ENCODE data around the gene UMODL1. TPM values are rescaled to one million over a fixed set of nuclear protein-coding genes. Genes with fewer than 3 reads are reported as not detected.

UMODL1 gene
- polyA plus RNA-seq, 2 donors: 0.12 to 0.18 TPM

GRCh38 chr21:42063571-42064521, 7.3 kb upstream of the UMODL1 start:
- H3K4me3 ChIP-seq (ENCODE audit: low read depth in 1 of 2, low read length in 2 of 2): no peak overlapping the region
- no peaks in the 10 kb centered on the region for H3K9me3 ChIP-seq (ENCODE audit: control insufficient read depth in 2 of 2, insufficient read depth in 1 of 2, low read depth in 1 of 2, low read length in 1 of 2)
- no peaks in the 10 kb centered on the region for H3K36me3 ChIP-seq (ENCODE audit: control insufficient read depth in 2 of 2, insufficient read depth in 2 of 2, low read length in 1 of 2)
- no peaks in the 10 kb centered on the region for H3K27me3 ChIP-seq (ENCODE audit: control insufficient read depth in 1 of 2, insufficient read depth in 2 of 2, low read length in 2 of 2)
- H3K27ac ChIP-seq (ENCODE audit: low read depth in 2 of 2, low read length in 1 of 2): peak overlapping the region; percentile 11
- H3K4me1 ChIP-seq (ENCODE audit: control insufficient read depth in 2 of 2, insufficient read depth in 2 of 2, low read length in 1 of 2): peaks cover 0 to 12% of the 10 kb centered on the region in 2 donors
- WGBS, 2 donors: 32 to 35% methylated on average over 28 of the region's 28 CpGs

- 74% methylated on average over 4 of the region's 4 CpGs for WGBS, 2 donors
- no peaks in the 10 kb centered on the region for H3K9me3 ChIP-seq (ENCODE audit: control insufficient read depth in 2 of 2, insufficient read depth in 1 of 2, low read depth in 1 of 2, low read length in 1 of 2)
- no peaks in the 10 kb centered on the region for H3K36me3 ChIP-seq (ENCODE audit: control insufficient read depth in 2 of 2, insufficient read depth in 2 of 2, low read length in 1 of 2)
- no peaks in the 10 kb centered on the region for H3K27me3 ChIP-seq (ENCODE audit: control insufficient read depth in 1 of 2, insufficient read depth in 2 of 2, low read length in 2 of 2)
- no peak overlapping the region for H3K27ac ChIP-seq (ENCODE audit: low read depth in 2 of 2, low read length in 1 of 2)
- H3K4me3 ChIP-seq (ENCODE audit: low read depth in 1 of 2, low read length in 2 of 2): no peak overlapping the region
- H3K4me1 ChIP-seq (ENCODE audit: control insufficient read depth in 2 of 2, insufficient read depth in 2 of 2, low read length in 1 of 2): peaks cover 0 to 12% of the 10 kb centered on the region in 2 donors
These were observed 4.6 kb upstream of the UMODL1 start for GRCh38 chr21:42066521-42066920.

- no peak overlapping the region for H3K4me3 ChIP-seq (ENCODE audit: low read depth in 1 of 2, low read length in 2 of 2)
- H3K27ac ChIP-seq (ENCODE audit: low read depth in 2 of 2, low read length in 1 of 2): no peak overlapping the region
- H3K36me3 ChIP-seq (ENCODE audit: control insufficient read depth in 2 of 2, insufficient read depth in 2 of 2, low read length in 1 of 2): no peaks in the 10 kb centered on the region
- no peaks in the 10 kb centered on the region for H3K9me3 ChIP-seq (ENCODE audit: control insufficient read depth in 2 of 2, insufficient read depth in 1 of 2, low read depth in 1 of 2, low read length in 1 of 2)
- whole genome bisulfite sequencing, 2 donors: 79 to 85% methylated on average over 30 of the region's 30 CpGs
- no peaks in the 10 kb centered on the region for H3K27me3 ChIP-seq (ENCODE audit: control insufficient read depth in 1 of 2, insufficient read depth in 2 of 2, low read length in 2 of 2)
- peaks cover 0 to 11% of the 10 kb centered on the region in 2 donors for H3K4me1 ChIP-seq (ENCODE audit: control insufficient read depth in 2 of 2, insufficient read depth in 2 of 2, low read length in 1 of 2)
These were observed 3.4 kb upstream of the UMODL1 start for GRCh38 chr21:42067531-42068255.

- no peaks in the 10 kb centered on the region for H3K36me3 ChIP-seq (ENCODE audit: control insufficient read depth in 2 of 2, insufficient read depth in 2 of 2, low read length in 1 of 2)
- H3K4me1 ChIP-seq (ENCODE audit: control insufficient read depth in 2 of 2, insufficient read depth in 2 of 2, low read length in 1 of 2): peaks cover 0 to 8% of the 10 kb centered on the region in 2 donors
- H3K27ac ChIP-seq (ENCODE audit: low read depth in 2 of 2, low read length in 1 of 2): no peak overlapping the region
- no peaks in the 10 kb centered on the region for H3K9me3 ChIP-seq (ENCODE audit: control insufficient read depth in 2 of 2, insufficient read depth in 1 of 2, low read depth in 1 of 2, low read length in 1 of 2)
- H3K4me3 ChIP-seq (ENCODE audit: low read depth in 1 of 2, low read length in 2 of 2): no peak overlapping the region
- no peaks in the 10 kb centered on the region for H3K27me3 ChIP-seq (ENCODE audit: control insufficient read depth in 1 of 2, insufficient read depth in 2 of 2, low read length in 2 of 2)
- 92 to 94% methylated on average over 6 of the region's 6 CpGs for WGBS, 2 donors
These were observed 2.9 kb upstream of the UMODL1 start for GRCh38 chr21:42068256-42068545.

GRCh38 chr21:42068592-42068991, 2.5 kb upstream of the UMODL1 start:
- peaks cover 0 to 4% of the 10 kb centered on the region in 2 donors for H3K4me1 ChIP-seq (ENCODE audit: control insufficient read depth in 2 of 2, insufficient read depth in 2 of 2, low read length in 1 of 2)
- no peaks in the 10 kb centered on the region for H3K36me3 ChIP-seq (ENCODE audit: control insufficient read depth in 2 of 2, insufficient read depth in 2 of 2, low read length in 1 of 2)
- H3K9me3 ChIP-seq (ENCODE audit: control insufficient read depth in 2 of 2, insufficient read depth in 1 of 2, low read depth in 1 of 2, low read length in 1 of 2): no peaks in the 10 kb centered on the region
- no peaks in the 10 kb centered on the region for H3K27me3 ChIP-seq (ENCODE audit: control insufficient read depth in 1 of 2, insufficient read depth in 2 of 2, low read length in 2 of 2)
- 94 to 97% methylated on average over 5 of the region's 5 CpGs for WGBS, 2 donors
- no peak overlapping the region for H3K27ac ChIP-seq (ENCODE audit: low read depth in 2 of 2, low read length in 1 of 2)
- no peak overlapping the region for H3K4me3 ChIP-seq (ENCODE audit: low read depth in 1 of 2, low read length in 2 of 2)

GRCh38 chr21:42069327-42069726, 1.8 kb upstream of the UMODL1 start:
- no peak overlapping the region for H3K4me3 ChIP-seq (ENCODE audit: low read depth in 1 of 2, low read length in 2 of 2)
- 62 to 69% methylated on average over 3 of the region's 3 CpGs for WGBS, 2 donors
- H3K27ac ChIP-seq (ENCODE audit: low read depth in 2 of 2, low read length in 1 of 2): no peak overlapping the region
- no peaks in the 10 kb centered on the region for H3K27me3 ChIP-seq (ENCODE audit: control insufficient read depth in 1 of 2, insufficient read depth in 2 of 2, low read length in 2 of 2)
- no peaks in the 10 kb centered on the region for H3K9me3 ChIP-seq (ENCODE audit: control insufficient read depth in 2 of 2, insufficient read depth in 1 of 2, low read depth in 1 of 2, low read length in 1 of 2)
- H3K36me3 ChIP-seq (ENCODE audit: control insufficient read depth in 2 of 2, insufficient read depth in 2 of 2, low read length in 1 of 2): no peaks in the 10 kb centered on the region
- peaks cover 0 to 2% of the 10 kb centered on the region in 2 donors for H3K4me1 ChIP-seq (ENCODE audit: control insufficient read depth in 2 of 2, insufficient read depth in 2 of 2, low read length in 1 of 2)

- Histone ChIP-seq H3K36me3 (ENCODE audit: control insufficient read depth in 2 of 2, insufficient read depth in 2 of 2, low read length in 1 of 2) (no peaks in the 10 kb centered on the region), H3K4me1 (ENCODE audit: control insufficient read depth in 2 of 2, insufficient read depth in 2 of 2, low read length in 1 of 2) (peaks cover 0 to 2% of the 10 kb centered on the region in 2 donors), H3K27ac (ENCODE audit: low read depth in 2 of 2, low read length in 1 of 2) (no peak overlapping the region), H3K4me3 (ENCODE audit: low read depth in 1 of 2, low read length in 2 of 2) (no peak overlapping the region), H3K27me3 (ENCODE audit: control insufficient read depth in 1 of 2, insufficient read depth in 2 of 2, low read length in 2 of 2) (no peaks in the 10 kb centered on the region), H3K9me3 (ENCODE audit: control insufficient read depth in 2 of 2, insufficient read depth in 1 of 2, low read depth in 1 of 2, low read length in 1 of 2) (no peaks in the 10 kb centered on the region)
- WGBS, 2 donors: 58% methylated on average over 10 of the region's 10 CpGs
These were observed 1.3 kb upstream of the UMODL1 start for GRCh38 chr21:42069843-42070242.

GRCh38 chr21:42073145-42074099, 2.3 kb downstream of the UMODL1 start:
- Histone ChIP-seq H3K36me3 (ENCODE audit: control insufficient read depth in 2 of 2, insufficient read depth in 2 of 2, low read length in 1 of 2) (no peaks in the 10 kb centered on the region), H3K9me3 (ENCODE audit: control insufficient read depth in 2 of 2, insufficient read depth in 1 of 2, low read depth in 1 of 2, low read length in 1 of 2) (no peaks in the 10 kb centered on the region), H3K4me3 (ENCODE audit: low read depth in 1 of 2, low read length in 2 of 2) (no peak overlapping the region), H3K27me3 (ENCODE audit: control insufficient read depth in 1 of 2, insufficient read depth in 2 of 2, low read length in 2 of 2) (no peaks in the 10 kb centered on the region), H3K27ac (ENCODE audit: low read depth in 2 of 2, low read length in 1 of 2) (no peak overlapping the region), H3K4me1 (ENCODE audit: control insufficient read depth in 2 of 2, insufficient read depth in 2 of 2, low read length in 1 of 2) (no peaks in the 10 kb centered on the region)
- WGBS, 2 donors: 76 to 79% methylated on average over 21 of the region's 21 CpGs

Data from esophagus (tissue), 2 donors.